K562 (cell line): ENCODE measurements around the gene COQ5. TPM values are rescaled to one million over a fixed set of nuclear protein-coding genes. Genes with fewer than 3 reads are reported as not detected.
"Not testable (repeated sequence)": the region's sequence is repeated elsewhere in the genome, so short reads cannot be mapped to it uniquely, and the experiment has no call there.

ENCODE experiments used
- ATAC-seq: fragments of 200-7000 bp; cut with Tn5 transposase; 3 replicates; pipeline ENCODE4 v1.9.1; 2020; ENCODE audit warnings: moderate library complexity
- BruUV-seq: library from RNA; stranded (reverse); fragments of 400-500 nt; replicated peaks from 2 replicates; lab custom pipeline; 2021; lab: Mats Ljungman, UMichigan
- CTCF ChIA-PET: fragments of 300-600 bp; formaldehyde crosslinking; extraction: SDS; loops from one replicate; lab custom pipeline; 2021; ENCODE audit warnings: low intra/inter-chr PET ratio; lab: Yijun Ruan, JAX
- POLR2A ChIA-PET: fragments of 300-600, 350-650 bp; sonication (Branson Sonifier 250); formaldehyde crosslinking; extraction: SDS; loops from one replicate; lab custom pipeline; 2021; ENCODE audit warnings: antibody characterized with exemption, inconsistent platforms; lab: Yijun Ruan, JAX
- DNase-seq, 4 experiments: peaks; one replicate each; pipeline versions ENCODE4 v3.0.0 to v3.0.0-alpha.2; 2011 to 2018; ENCODE audit warnings: low spot score in 3 of 4, mixed read lengths in 3 of 4; ENCODE audit errors: extremely low read depth in 1 of 4
- FAIRE-seq: peaks from 2 replicates; lab custom pipeline; 2011; peaks lifted over from hg19 to GRCh38; lab: Jason Lieb, UNC
- H2AFZ ChIP-seq: 2 replicates; pipeline ENCODE4 v1.6.0; 2011; ENCODE audit warnings: low read depth, low read length, control low read depth, inconsistent platforms
- H3K27ac ChIP-seq: fragments of 200-600 bp; 3 replicates; pipeline ENCODE4 v1.8.0; 2011; ENCODE audit warnings: low read depth, mild to moderate bottlenecking, control low read depth, inconsistent platforms, low read length, moderate library complexity, mixed read lengths; ENCODE audit errors: extremely low read depth
- H3K27me3 ChIP-seq, 2 experiments: fragments of 300-600 bp in 1 of 2; 2 replicates in 1 of 2; 3 replicates in 1 of 2; pipeline versions ENCODE4 v1.6.0 to v1.8.0; 2011; ENCODE audit warnings: inconsistent platforms in 2 of 2, low read length in 2 of 2, mild to moderate bottlenecking in 1 of 2, mixed read lengths in 1 of 2, moderate library complexity in 1 of 2; ENCODE audit not compliant: control insufficient read depth in 2 of 2, insufficient read depth in 2 of 2
- H3K36me3 ChIP-seq: fragments of 300-600 bp; 3 replicates; pipeline ENCODE4 v1.8.0; 2011; ENCODE audit warnings: mild to moderate bottlenecking, low read length, inconsistent platforms; ENCODE audit not compliant: control insufficient read depth, insufficient read depth
- H3K4me1 ChIP-seq, 2 experiments: fragments of 200-600 bp in 1 of 2; replicated peaks in 1 of 2; 2 replicates in 1 of 2; 3 replicates in 1 of 2; pipeline versions ENCODE4 v1.5.1 to v1.8.0; 2011; ENCODE audit warnings: inconsistent platforms in 2 of 2, low read length in 2 of 2, mild to moderate bottlenecking in 1 of 2, mixed read lengths in 1 of 2, moderate library complexity in 1 of 2; ENCODE audit not compliant: control insufficient read depth in 2 of 2, insufficient read depth in 2 of 2
- H3K4me2 ChIP-seq: 2 replicates; pipeline ENCODE4 v1.6.1; 2011; ENCODE audit warnings: low read length, control low read depth, inconsistent platforms, mixed read lengths; ENCODE audit not compliant: insufficient read depth
- H3K4me3 ChIP-seq: fragments of 200-600 bp; sonication (generic), shearing (Covaris generic); 2 replicates; pipeline ENCODE4 v1.5.1; 2016; ENCODE audit warnings: control low read depth, inconsistent platforms
- H3K79me2 ChIP-seq: fragments of 200-600 bp; 3 replicates; pipeline ENCODE4 v1.8.0; 2011; ENCODE audit warnings: low read length, inconsistent platforms; ENCODE audit not compliant: control insufficient read depth, insufficient read depth
- H3K9ac ChIP-seq, 2 experiments: 2 replicates each; pipeline versions ENCODE4 v1.6.0 to v1.6.1; 2011; ENCODE audit warnings: low read depth in 2 of 2, low read length in 2 of 2, control low read depth in 1 of 2, inconsistent platforms in 1 of 2, mild to moderate bottlenecking in 1 of 2, mixed read lengths in 1 of 2; ENCODE audit not compliant: insufficient read depth in 1 of 2
- H3K9me1 ChIP-seq: one replicate; pipeline ENCODE4 v1.6.0; 2011; ENCODE audit warnings: inconsistent platforms, mild to moderate bottlenecking, low read length, moderate library complexity; ENCODE audit not compliant: control insufficient read depth, insufficient read depth
- H3K9me3 ChIP-seq: replicated peaks from 2 replicates; pipeline ENCODE4 v1.5.1; 2011; ENCODE audit warnings: low read depth, low read length, inconsistent platforms; ENCODE audit not compliant: control insufficient read depth, insufficient read depth
- H4K20me1 ChIP-seq: replicated peaks from 2 replicates; pipeline ENCODE4 v1.6.1; 2011; ENCODE audit warnings: low read length, inconsistent platforms, mixed read lengths; ENCODE audit not compliant: control insufficient read depth, insufficient read depth
- CBFA2T2 ChIP-seq: fragments of 450-650 bp; conservative IDR thresholded peaks from 2 replicates; pipeline ENCODE4 v1.6.1; 2017; ENCODE audit warnings: mild to moderate bottlenecking
- CBX2 ChIP-seq: fragments of 200-600 bp; sonication (generic); IDR thresholded peaks from one replicate; pipeline ENCODE4 v1.6.1; 2012; ENCODE audit warnings: mild to moderate bottlenecking, low read length, inconsistent platforms; ENCODE audit not compliant: insufficient read depth, poor library complexity, severe bottlenecking
- CREB1 ChIP-seq, 2 experiments: sonication (generic) in 1 of 2; formaldehyde crosslinking in 1 of 2; IDR thresholded peaks; 2 replicates each; pipeline versions ENCODE4 v1.6.1 to v1.8.0; 2012 to 2022; ENCODE audit warnings: inconsistent platforms in 1 of 2, mild to moderate bottlenecking in 1 of 2, missing genetic modification reagents in 1 of 2, moderate library complexity in 1 of 2
- FOXA3 ChIP-seq, 2 experiments: fragments of 450-650 bp in 1 of 2; sonication (generic) in 1 of 2; formaldehyde crosslinking; IDR thresholded peaks in 1 of 2; conservative IDR thresholded peaks in 1 of 2; 2 replicates each; pipeline versions ENCODE4 v1.4.0 to v1.8.0; 2020 to 2022; ENCODE audit warnings: mild to moderate bottlenecking in 2 of 2, missing genetic modification reagents in 1 of 2
- HNRNPLL ChIP-seq: fragments of 200-400 bp; formaldehyde crosslinking; IDR thresholded peaks from 2 replicates; pipeline ENCODE4 v1.6.1; 2017; ENCODE audit warnings: low read length, low read depth, mild to moderate bottlenecking; ENCODE audit not compliant: poor library complexity, severe bottlenecking
- MTA2 ChIP-seq: fragments of 450-650 bp; IDR thresholded peaks from 2 replicates; pipeline ENCODE4 v1.6.1; 2016; ENCODE audit warnings: low read depth
- MYNN ChIP-seq, 2 experiments: sonication (generic); formaldehyde crosslinking in 1 of 2; IDR thresholded peaks; 2 replicates each; pipeline versions ENCODE4 v1.5.0 to v1.6.1; 2016 to 2020; ENCODE audit warnings: antibody characterized with exemption in 1 of 2, missing genetic modification reagents in 1 of 2
- NR2C1 ChIP-seq, 2 experiments: fragments of 450-650 bp; IDR thresholded peaks; 2 replicates each; pipeline ENCODE4 v1.6.1; 2017; ENCODE audit warnings: mild to moderate bottlenecking in 2 of 2, antibody characterized with exemption in 1 of 2, inconsistent platforms in 1 of 2, missing compliant biosample characterization in 1 of 2, missing genetic modification characterization in 1 of 2
- PHF21A ChIP-seq: fragments of 450-650 bp; IDR thresholded peaks from 2 replicates; pipeline ENCODE4 v1.6.1; 2017; ENCODE audit warnings: low read depth, borderline replicate concordance
- PML ChIP-seq: IDR thresholded peaks from 2 replicates; pipeline ENCODE4 v1.6.1; 2012; ENCODE audit warnings: low read length, inconsistent platforms
- RAD51 ChIP-seq: fragments of 450-650 bp; IDR thresholded peaks from 2 replicates; pipeline ENCODE4 v1.7.1; 2016; ENCODE audit warnings: low read depth, mild to moderate bottlenecking, borderline replicate concordance
- STAG1 ChIP-seq: sonication (generic); formaldehyde crosslinking; IDR thresholded peaks from 2 replicates; pipeline ENCODE4 v1.5.0; 2020; ENCODE audit warnings: missing genetic modification reagents, borderline replicate concordance
- TAL1 ChIP-seq: fragments of 450-650 bp; IDR thresholded peaks from 2 replicates; pipeline ENCODE4 v1.6.1; 2016; ENCODE audit warnings: mild to moderate bottlenecking
- TOE1 ChIP-seq, 2 experiments: fragments of 450-650 bp in 1 of 2; sonication (generic) in 1 of 2; formaldehyde crosslinking in 1 of 2; IDR thresholded peaks; 2 replicates each; pipeline versions ENCODE4 v1.7.1 to v1.8.0; 2016 to 2022; ENCODE audit warnings: borderline replicate concordance in 2 of 2, mild to moderate bottlenecking in 2 of 2, antibody characterized with exemption in 1 of 2, inconsistent platforms in 1 of 2, low read depth in 1 of 2, missing genetic modification reagents in 1 of 2, moderate library complexity in 1 of 2
- TRIM24 ChIP-seq, 2 experiments: fragments of 450-650 bp; IDR thresholded peaks; 2 replicates each; pipeline ENCODE4 v1.6.1; 2016
- ZBTB8A ChIP-seq: fragments of 450-650 bp; IDR thresholded peaks from 2 replicates; pipeline ENCODE4 v1.6.1; 2018; ENCODE audit warnings: mild to moderate bottlenecking, moderate library complexity; ENCODE audit not compliant: partially characterized antibody
- ZNF165 ChIP-seq: fragments of 250-450 bp; sonication (Bioruptor Pico); IDR thresholded peaks from 2 replicates; pipeline ENCODE4 v1.4.0; 2020; ENCODE audit warnings: borderline replicate concordance
- WGBS: fragments of 100-300 bp; shearing (Covaris generic); methylation state at CpG from one replicate; pipeline ENCODE4 v1.1.6; 2016; ENCODE audit warnings: low coverage, mixed read lengths; ENCODE audit not compliant: insufficient coverage; ENCODE audit errors: missing lambda C conversion rate; 5-methylcytosine and 5-hydroxymethylcytosine counted together
- in situ Hi-C: fragments of 300-500 bp; cut with MboI; formaldehyde crosslinking; loops from 4 replicates; pipeline ENCODE4 v1.15.0; 2018; ENCODE audit warnings: inconsistent platforms, mixed read lengths
- intact Hi-C: fragments of 100-400 bp; cut with micrococcal nuclease; formaldehyde crosslinking; loops from 2 replicates; pipeline ENCODE4 v1.14.2; 2022
- polyA plus RNA-seq, 8 experiments: library from polyadenylated mRNA; depleted of rRNA in 4 of 8; stranded (reverse) in 5 of 8; unstranded in 3 of 8; fragments of >200 nt; fragmentation: Nextera tagmentation in 2 of 8; fragmentation: Illumina TruSeq in 1 of 8; extraction: Ambion mirVana in 2 of 8; extraction: Trizol in 1 of 8; gene quantifications; 2 replicates each; pipeline versions ENCODE4 v1.2.1 to v1.2.3, GENCODE V29; 2011 to 2014; ENCODE audit warnings: inconsistent platforms in 1 of 8, missing spikeins in 1 of 8
- total RNA-seq, 7 experiments: library from RNA; depleted of rRNA in 6 of 7; stranded (reverse); fragments of >200 nt in 6 of 7; fragmentation: Illumina TruSeq in 2 of 7; extraction: Trizol in 2 of 7; gene quantifications; 2 replicates each; pipeline versions ENCODE4 v1.2.1 to v1.2.3, GENCODE V29; 2011 to 2021; ENCODE audit warnings: low replicate concordance in 1 of 7
- TF ChIP-seq, protein P1 (sequence below): sonication (generic); formaldehyde crosslinking; IDR thresholded peaks from 2 replicates; pipeline ENCODE4 v1.8.0; 2022; ENCODE audit warnings: mild to moderate bottlenecking, missing genetic modification reagents
- TF ChIP-seq, protein P2 (sequence below): fragments of 450-650 bp; formaldehyde crosslinking; IDR thresholded peaks from 2 replicates; pipeline ENCODE4 v1.4.0; 2020; ENCODE audit warnings: mild to moderate bottlenecking, mixed read lengths

The COQ5 gene
- total and polyA plus RNA-seq, 9 of the 15 experiments (the other 6 are each of a cell fraction or from before 2014, with no cell fraction given): 19.2 to 59.7 (median 30.4) TPM

DNA sequence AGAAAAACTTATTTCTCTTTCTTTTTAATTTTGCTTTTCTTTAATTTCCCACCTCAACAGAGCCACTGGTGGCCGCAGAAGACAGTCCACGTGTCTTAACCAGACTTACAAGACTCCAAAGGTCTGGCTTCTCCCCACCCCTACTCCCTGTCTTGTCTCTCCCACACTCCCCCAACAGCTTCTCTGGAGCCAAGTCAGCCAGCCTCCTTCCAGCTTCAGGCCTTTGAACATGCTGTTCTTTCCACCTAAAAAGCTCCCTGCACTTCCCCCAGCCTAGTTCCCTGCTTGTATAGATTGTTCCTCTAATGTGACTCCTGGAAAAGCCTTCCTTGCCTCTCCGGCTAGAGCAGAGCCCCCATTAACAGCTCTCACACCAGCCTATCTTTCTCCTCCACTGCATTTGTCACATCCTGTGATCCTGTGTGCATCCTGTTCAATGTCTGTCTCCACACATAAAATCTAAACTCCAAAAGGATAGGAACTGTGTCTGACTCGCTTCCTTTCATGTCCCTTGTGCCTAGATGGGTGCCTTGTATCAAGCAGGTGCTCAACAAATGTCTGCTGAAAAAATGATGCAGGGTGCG lies 40.8 kb downstream of the COQ5 start (continued):
- TF ChIP-seq CBX2: no peak
- TF ChIP-seq STAG1 (CRISPR knock-in tag): no peak
- no peak for TF ChIP-seq MTA2
- no peak for TF ChIP-seq CREB1 (IDR thresholded peaks at IDR 0.05)
- no peak for TF ChIP-seq CREB1 (CRISPR knock-in tag; IDR thresholded peaks at IDR 0.05)
- TF ChIP-seq, protein P1, sequence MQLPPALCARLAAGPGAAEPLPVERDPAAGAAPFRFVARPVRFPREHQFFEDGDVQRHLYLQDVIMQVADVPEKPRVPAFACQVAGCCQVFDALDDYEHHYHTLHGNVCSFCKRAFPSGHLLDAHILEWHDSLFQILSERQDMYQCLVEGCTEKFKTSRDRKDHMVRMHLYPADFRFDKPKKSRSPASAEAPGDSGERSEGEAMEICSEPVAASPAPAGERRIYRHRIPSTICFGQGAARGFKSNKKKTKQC: no peak
- no peak for TF ChIP-seq HNRNPLL
- TF ChIP-seq ZBTB8A: no peak
- no peak for TF ChIP-seq ZNF165
- no peak for TF ChIP-seq PHF21A

DNA sequence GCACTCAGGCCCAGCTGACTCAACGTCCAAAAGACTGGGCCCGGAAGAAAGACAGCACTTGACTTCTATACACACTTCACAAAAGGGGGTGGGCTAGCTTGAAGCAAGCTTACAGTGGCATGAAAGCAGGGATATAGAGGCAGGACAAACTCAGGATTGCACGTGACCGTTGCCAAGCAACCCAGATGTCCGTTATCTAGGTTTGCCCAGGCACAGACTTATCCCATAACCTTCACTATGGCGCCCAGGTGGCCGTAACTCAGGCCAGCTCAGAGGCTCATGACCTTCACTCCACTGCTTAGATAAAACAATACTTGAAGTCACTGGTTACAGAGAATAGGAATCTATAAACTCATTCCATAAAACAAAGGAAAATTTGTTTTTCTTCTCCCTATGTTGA lies 41.4 kb downstream of the COQ5 start:
- BruUV-seq; H3K9me1 ChIP-seq; CTCF ChIA-PET; H3K4me3 ChIP-seq; H3K27me3 ChIP-seq; H4K20me1 ChIP-seq; H3K9me3 ChIP-seq; in situ Hi-C loops; H3K79me2 ChIP-seq; intact Hi-C loops; TF ChIP-seq MYNN (CRISPR knock-in tag; IDR thresholded peaks at IDR 0.05); TOE1 (CRISPR knock-in tag; IDR thresholded peaks at IDR 0.05; ENCODE audit: borderline replicate concordance, low read depth); NR2C1 (IDR thresholded peaks at IDR 0.05): not testable (repeated sequence)
- Histone ChIP-seq H3K36me3 (peaks cover 32% of the 10 kb centered on the region), H3K4me1 (peaks cover 15 to 26% of the 10 kb centered on the region in 2 experiments; a peak in 4 of 5 replicates), H2AFZ (peak overlapping the region; percentile 14; the same call in 1 of the 2 replicates), H3K4me2 (peak overlapping the region; percentile 43), H3K9ac (peak overlapping the region in 1 of 2 experiments; percentile 52; a peak in 2 of 4 replicates), H3K27ac (peak overlapping the region; percentile 69)
- ATAC-seq (peak; percentile 81), FAIRE-seq (peak; percentile 79), DNase-seq (peak; percentile 40 to 90 (median 48))
- 16% methylated on average over 7 of the region's 7 CpGs for WGBS
- POLR2A ChIA-PET: interaction anchor here (0.6 to 2.5 kb wide), 11 partner anchors 9 to 249 kb away, joined by 3 to 12 read pairs (median 3); partner anchors contain the start of gene DYNLL1
- TF ChIP-seq CBFA2T2 (peak; percentile 85), PML (0 out of 2 replicates have a peak, but pooled peaks have one; percentile 34), FOXA3 (CRISPR knock-in tag; conservative IDR thresholded peaks at IDR 0.05 in 1 of 2, IDR thresholded peaks at IDR 0.05 in 1 of 2) (peak in 1 of 2 experiments; percentile 74; a peak in 1 of 4 replicates), RAD51 (peak; percentile 57; the same call in 1 of the 2 replicates), MYNN (IDR thresholded peaks at IDR 0.05) (0 out of 2 replicates have a peak, but pooled peaks have one; percentile 53), TOE1 (IDR thresholded peaks at IDR 0.05; ENCODE audit: borderline replicate concordance) (peak; percentile 84), NR2C1 (tag; IDR thresholded peaks at IDR 0.05) (0 out of 2 replicates have a peak, but pooled peaks have one; percentile 35), TRIM24 (IDR thresholded peaks at IDR 0.05) (peak in 1 of 2 experiments; percentile 39; a peak in 1 of 4 replicates), TAL1 (peak; percentile 73)
- TF ChIP-seq, protein P2, sequence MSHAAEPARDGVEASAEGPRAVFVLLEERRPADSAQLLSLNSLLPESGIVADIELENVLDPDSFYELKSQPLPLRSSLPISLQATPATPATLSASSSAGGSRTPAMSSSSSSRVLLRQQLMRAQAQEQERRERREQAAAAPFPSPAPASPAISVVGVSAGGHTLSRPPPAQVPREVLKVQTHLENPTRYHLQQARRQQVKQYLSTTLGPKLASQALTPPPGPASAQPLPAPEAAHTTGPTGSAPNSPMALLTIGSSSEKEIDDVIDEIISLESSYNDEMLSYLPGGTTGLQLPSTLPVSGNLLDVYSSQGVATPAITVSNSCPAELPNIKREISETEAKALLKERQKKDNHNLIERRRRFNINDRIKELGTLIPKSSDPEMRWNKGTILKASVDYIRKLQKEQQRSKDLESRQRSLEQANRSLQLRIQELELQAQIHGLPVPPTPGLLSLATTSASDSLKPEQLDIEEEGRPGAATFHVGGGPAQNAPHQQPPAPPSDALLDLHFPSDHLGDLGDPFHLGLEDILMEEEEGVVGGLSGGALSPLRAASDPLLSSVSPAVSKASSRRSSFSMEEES (CRISPR knock-in tag): peak; percentile 54
